ENCODE results near the gene LDLRAD2. TPM values are rescaled to one million over a fixed set of nuclear protein-coding genes. Genes with fewer than 3 reads are reported as not detected.

The LDLRAD2 gene
- total RNA-seq, 4 donors from 2014 or later = 0.38 to 3.3 (median 0.80) TPM; not detected in 1

DNA sequence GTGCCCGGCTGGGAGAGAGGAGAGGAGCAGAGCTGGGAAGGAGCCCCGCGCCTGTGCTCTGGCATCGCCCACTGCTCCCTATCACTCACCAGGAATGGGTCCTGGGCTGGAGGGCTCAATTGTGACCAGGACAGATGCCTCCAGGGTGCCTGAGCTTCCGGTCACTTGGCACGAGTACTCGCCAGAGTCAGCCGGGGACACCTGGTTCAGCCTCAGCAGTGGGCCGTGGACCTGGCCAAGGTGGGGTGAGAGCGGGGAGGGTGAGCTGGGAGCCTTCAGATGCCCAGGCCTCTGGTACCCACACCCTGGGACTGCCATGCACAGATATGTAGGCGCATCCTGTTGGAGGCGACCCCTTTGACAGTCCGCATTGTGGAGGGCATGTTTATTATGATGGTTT is 31.1 kb downstream of the LDLRAD2 start:
- no peaks in the 10 kb centered on the region for H3K27me3 ChIP-seq
- no peaks in the 10 kb centered on the region for H3K9me3 ChIP-seq
- TF ChIP-seq CTCF (IDR thresholded peaks at IDR 0.05) = no peak
- TF ChIP-seq POLR2A (IDR thresholded peaks at IDR 0.05) = no peak
- H3K4me1 ChIP-seq = no peaks in the 10 kb centered on the region
- H3K36me3 ChIP-seq = peaks cover 0 to 96% (median 0%) of the 10 kb centered on the region in 3 donors
- no peak for DNase-seq
- H3K4me3 ChIP-seq = no peak overlapping the region
- H3K27ac ChIP-seq = no peak overlapping the region

GRCh38 chr1:21843996-21844395 is 31.9 kb downstream of the LDLRAD2 start:
- peaks cover 0 to 96% (median 0%) of the 10 kb centered on the region in 3 donors for H3K36me3 ChIP-seq

GRCh38 chr1:21845646-21846641 is 33.9 kb downstream of the LDLRAD2 start:
- H3K4me1 ChIP-seq = no peaks in the 10 kb centered on the region
- no peak overlapping the region for H3K27ac ChIP-seq
- H3K36me3 ChIP-seq = peaks cover 0 to 93% (median 0%) of the 10 kb centered on the region in 3 donors
- no peaks in the 10 kb centered on the region for H3K27me3 ChIP-seq
- TF ChIP-seq POLR2A (IDR thresholded peaks at IDR 0.05) (no peak), CTCF (IDR thresholded peaks at IDR 0.05) (no peak)
- H3K4me3 ChIP-seq = no peak overlapping the region
- H3K9me3 ChIP-seq = no peaks in the 10 kb centered on the region
- DNase-seq = no peak

More at GRCh38 chr1:21843996-21844395, 31.9 kb downstream of the LDLRAD2 start:
- DNase-seq = no peak
- Histone ChIP-seq H3K9me3 (no peaks in the 10 kb centered on the region), H3K27ac (no peak overlapping the region), H3K4me1 (no peaks in the 10 kb centered on the region), H3K27me3 (no peaks in the 10 kb centered on the region), H3K4me3 (no peak overlapping the region)
- TF ChIP-seq CTCF (IDR thresholded peaks at IDR 0.05) = no peak
- no peak for TF ChIP-seq POLR2A (IDR thresholded peaks at IDR 0.05)

DNA sequence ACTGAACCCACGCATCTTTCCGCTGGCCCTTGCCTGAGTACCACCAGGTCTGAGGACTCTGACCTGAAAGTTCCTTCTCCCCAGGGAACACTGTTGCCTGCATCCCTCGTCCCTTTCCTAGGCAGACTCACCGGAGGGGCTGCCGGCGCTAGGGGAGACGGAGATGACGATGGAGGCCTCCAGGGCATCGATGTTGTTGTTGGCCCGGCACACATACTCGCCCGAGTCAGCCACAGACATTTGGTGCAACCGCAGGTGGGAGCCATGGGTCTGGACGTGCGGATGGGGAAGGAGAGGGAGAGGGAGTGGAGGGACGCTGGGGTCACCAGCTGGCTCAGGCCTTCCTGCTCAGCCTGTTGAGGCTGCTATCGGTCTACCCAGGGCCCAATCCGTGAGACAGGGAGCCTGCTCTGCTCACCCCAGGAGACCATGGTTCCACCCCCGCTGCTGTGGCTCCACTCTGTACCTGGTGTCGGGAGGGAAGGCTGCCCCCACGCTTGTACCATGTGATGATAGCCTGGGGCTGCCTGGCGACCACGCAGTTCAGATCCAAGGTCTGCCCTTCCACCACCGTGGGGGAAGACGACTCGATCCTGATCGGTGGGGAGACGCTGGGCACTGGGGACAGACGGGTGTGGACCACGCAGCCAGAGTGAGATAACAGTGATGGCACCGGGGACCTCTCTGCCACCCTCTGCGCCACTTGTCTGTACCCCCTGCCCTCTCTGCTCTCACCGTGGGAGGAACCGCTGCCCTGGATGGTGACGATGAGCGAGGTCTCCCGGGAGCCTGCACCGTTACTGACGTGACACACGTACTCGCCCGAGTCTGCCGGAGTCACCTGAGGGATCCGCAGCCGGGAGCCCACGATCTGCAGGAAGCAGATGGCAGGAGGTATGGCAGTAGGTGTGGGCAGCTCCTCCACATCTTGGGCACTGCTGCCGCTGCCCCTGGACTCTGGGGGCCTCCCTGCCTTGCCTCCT is 35.4 kb downstream of the LDLRAD2 start:
- Histone ChIP-seq H3K4me1 (no peaks in the 10 kb centered on the region), H3K4me3 (no peak overlapping the region), H3K27me3 (no peaks in the 10 kb centered on the region), H3K9me3 (no peaks in the 10 kb centered on the region), H3K36me3 (peaks cover 0 to 93% (median 0%) of the 10 kb centered on the region in 3 donors), H3K27ac (no peak overlapping the region)
- TF ChIP-seq CTCF (IDR thresholded peaks at IDR 0.05) (no peak), POLR2A (IDR thresholded peaks at IDR 0.05) (no peak)
- DNase-seq = no peak

DNA sequence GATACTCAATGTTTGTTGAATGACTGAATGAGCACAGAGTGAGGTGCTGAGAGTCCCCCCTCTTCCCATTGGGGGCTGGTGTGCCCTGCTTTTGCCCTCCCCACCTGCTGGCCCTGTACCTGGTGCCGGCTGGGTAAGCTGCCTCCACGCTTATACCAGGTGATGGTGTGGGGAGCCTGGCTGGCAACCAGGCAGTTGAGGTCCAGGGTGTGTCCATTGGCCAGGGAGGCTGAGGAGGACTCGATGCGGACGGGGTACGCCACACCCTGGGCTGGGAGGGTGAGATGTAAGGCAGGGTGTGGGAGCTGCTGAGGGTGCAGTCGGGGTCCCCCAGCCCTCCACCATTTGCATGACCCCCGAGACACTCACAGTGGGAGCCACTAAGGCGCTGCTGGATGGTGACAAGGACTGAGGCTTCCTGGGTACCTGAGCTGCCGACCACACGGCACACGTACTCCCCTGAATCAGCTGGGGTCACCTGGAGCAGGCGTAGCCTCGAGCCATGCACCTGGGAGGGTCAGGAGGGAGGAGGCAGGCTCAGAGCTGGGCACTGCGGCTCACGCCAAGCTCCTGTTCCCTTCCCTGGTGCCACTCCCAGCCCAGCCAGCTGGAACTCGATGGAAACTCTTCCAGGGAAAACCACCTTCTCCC is 36.6 kb downstream of the LDLRAD2 start:
- Histone ChIP-seq H3K36me3 (peaks cover 0 to 92% (median 0%) of the 10 kb centered on the region in 3 donors), H3K9me3 (no peaks in the 10 kb centered on the region), H3K4me3 (no peak overlapping the region), H3K27me3 (no peaks in the 10 kb centered on the region), H3K4me1 (no peaks in the 10 kb centered on the region), H3K27ac (no peak overlapping the region)
- TF ChIP-seq POLR2A (IDR thresholded peaks at IDR 0.05) (no peak), CTCF (IDR thresholded peaks at IDR 0.05) (no peak)
- no peak for DNase-seq

All from Peyer's patch (tissue), 4 donors.